Astrocyte of the cerebellum (primary cell): ENCODE data around the gene PDE10A.

Experiments
- DNase-seq: peaks from one replicate; pipeline ENCODE4 v3.0.0-alpha.2; 2011; ENCODE audit warnings: low read depth
- H3K4me3 ChIP-seq: 2 replicates; pipeline ENCODE4 v1.5.1; 2011; ENCODE audit warnings: mild to moderate bottlenecking, low read depth, low read length, moderate library complexity
- CTCF ChIP-seq: IDR thresholded peaks from 2 replicates; pipeline ENCODE4 v1.5.1; 2012; ENCODE audit warnings: low read length, low read depth, moderate library complexity, mild to moderate bottlenecking; ENCODE audit errors: missing control alignments
- in situ Hi-C: cut with HindIII; loops from 2 replicates; pipeline ENCODE4 v1.10.0; 2017; ENCODE audit warnings: low sequenced_read_pairs

The PDE10A gene

GRCh38 chr6:165404296-165404695, 258.7 kb downstream of the PDE10A start:
- in situ Hi-C loops = no loop called here
- no peak for DNase-seq
- no peak for TF ChIP-seq CTCF
- no peak overlapping the region for H3K4me3 ChIP-seq

GRCh38 chr6:165403006-165403595, 259.9 kb downstream of the PDE10A start:
- DNase-seq = no peak
- no peak overlapping the region for H3K4me3 ChIP-seq
- no peak for TF ChIP-seq CTCF
- in situ Hi-C loops = no loop called here

- in situ Hi-C loops = no loop called here
- H3K4me3 ChIP-seq = no peak overlapping the region
- no peak for DNase-seq
- TF ChIP-seq CTCF = no peak
These were observed 261.9 kb downstream of the PDE10A start for GRCh38 chr6:165401092-165401491.

- in situ Hi-C loops = no loop called here
- no peak for DNase-seq
- no peak overlapping the region for H3K4me3 ChIP-seq
- TF ChIP-seq CTCF = no peak
These were observed 272.6 kb downstream of the PDE10A start for GRCh38 chr6:165390475-165390874.

GRCh38 chr6:165389534-165389933, 273.5 kb downstream of the PDE10A start:
- no peak for TF ChIP-seq CTCF
- DNase-seq = no peak
- in situ Hi-C loops = no loop called here

GRCh38 chr6:165383323-165383722, 279.7 kb downstream of the PDE10A start:
- TF ChIP-seq CTCF = no peak
- H3K4me3 ChIP-seq = no peak overlapping the region
- DNase-seq = no peak
- in situ Hi-C loops = no loop called here

More at GRCh38 chr6:165389534-165389933, 273.5 kb downstream of the PDE10A start:
- no peak overlapping the region for H3K4me3 ChIP-seq

GRCh38 chr6:165376100-165376499, 286.9 kb downstream of the PDE10A start:
- in situ Hi-C loops = no loop called here
- TF ChIP-seq CTCF = no peak

More at GRCh38 chr6:165376100-165376499, 286.9 kb downstream of the PDE10A start:
- no peak overlapping the region for H3K4me3 ChIP-seq
- no peak for DNase-seq
